HG03460 (cell line): ENCODE measurements around the gene AP2A2.

Source experiments
- ATAC-seq: cut with Tn5 transposase; IDR thresholded peaks from one replicate; pipeline ENCODE4 v1.9.1; 2021; ENCODE audit not compliant: unreplicated experiment

Gene AP2A2

DNA sequence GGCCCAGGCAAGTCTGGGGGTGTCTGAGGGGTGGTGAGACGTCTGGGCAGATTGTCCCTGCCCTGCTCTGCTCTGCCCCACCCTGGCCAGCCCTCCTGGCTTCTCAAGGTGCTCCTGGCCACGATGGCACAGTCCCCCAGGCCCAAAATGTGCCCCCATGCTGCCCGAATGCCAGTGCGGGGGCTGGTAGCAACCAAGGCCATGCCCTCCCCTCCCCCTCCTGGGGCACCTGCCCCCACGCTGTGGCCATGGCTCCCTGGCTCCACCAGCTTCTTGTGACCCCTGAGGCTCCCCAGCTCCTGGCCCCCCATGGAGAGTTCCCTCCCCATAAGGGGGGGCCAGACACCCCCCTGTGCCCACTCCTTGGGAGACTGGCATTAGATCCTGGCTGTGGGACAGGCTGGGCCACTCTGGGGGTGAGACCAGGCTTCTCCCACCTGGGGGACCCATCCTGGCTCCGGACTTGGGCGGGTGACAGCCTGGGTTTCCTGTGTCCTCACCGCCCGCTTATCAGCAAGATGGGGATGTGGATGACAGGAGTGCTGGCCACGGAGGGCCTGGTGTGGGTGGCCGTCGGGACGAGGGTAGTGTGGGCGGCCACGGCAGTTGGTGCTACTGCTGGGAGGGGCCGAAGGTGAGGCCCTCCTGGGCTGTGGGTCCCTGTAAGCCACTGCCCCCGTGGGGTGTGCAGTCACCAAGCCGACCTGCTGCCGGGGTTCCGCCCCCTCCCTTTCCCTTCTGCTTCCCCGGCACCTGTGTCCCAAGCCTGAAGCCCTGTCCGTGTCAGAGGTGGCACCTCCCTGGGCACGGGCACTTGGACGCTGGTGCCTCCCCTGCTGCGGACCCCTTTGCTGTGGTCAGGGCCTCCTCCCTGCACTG, 126.7 kb downstream of the AP2A2 start:
- ATAC-seq: no peak

DNA sequence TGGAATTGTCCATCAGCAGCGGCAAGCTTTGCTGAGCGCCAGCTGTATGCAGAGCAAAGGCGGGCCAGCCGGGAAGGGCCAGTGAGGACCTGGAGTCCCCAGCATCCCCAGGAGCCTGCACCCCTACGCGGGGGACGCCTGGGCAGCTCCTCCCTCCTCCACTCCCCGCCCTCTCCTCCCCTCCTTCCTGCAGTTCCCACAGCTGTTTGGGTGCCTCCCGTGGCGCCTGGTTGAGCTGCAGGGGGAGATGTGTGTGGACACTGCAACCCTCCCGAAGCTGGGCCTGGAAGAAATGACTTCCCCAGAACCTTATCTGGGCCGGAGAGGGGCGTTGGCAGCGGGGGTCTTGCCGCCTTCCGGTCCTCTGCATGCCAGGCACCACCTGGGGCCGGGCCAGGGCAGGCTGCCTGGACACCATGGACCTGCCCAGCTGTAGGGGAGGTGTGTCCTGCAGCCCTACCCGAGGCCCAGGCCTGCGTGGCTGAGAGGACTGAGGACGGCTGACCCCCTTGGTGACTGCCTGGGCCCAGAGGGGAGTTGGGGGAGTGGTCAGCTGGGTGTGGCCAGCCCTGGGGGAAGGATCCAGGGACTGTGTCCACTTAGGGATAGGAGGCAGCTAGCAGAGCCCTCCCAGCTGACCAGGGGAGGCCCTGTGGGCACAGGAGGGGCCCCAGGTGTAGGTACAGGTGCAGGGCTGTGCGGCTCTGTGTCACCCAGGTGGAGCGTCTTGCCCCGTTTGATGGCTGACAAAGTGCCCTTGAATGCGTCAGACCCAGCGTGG, 127.6 kb downstream of the AP2A2 start:
- no peak for ATAC-seq

DNA sequence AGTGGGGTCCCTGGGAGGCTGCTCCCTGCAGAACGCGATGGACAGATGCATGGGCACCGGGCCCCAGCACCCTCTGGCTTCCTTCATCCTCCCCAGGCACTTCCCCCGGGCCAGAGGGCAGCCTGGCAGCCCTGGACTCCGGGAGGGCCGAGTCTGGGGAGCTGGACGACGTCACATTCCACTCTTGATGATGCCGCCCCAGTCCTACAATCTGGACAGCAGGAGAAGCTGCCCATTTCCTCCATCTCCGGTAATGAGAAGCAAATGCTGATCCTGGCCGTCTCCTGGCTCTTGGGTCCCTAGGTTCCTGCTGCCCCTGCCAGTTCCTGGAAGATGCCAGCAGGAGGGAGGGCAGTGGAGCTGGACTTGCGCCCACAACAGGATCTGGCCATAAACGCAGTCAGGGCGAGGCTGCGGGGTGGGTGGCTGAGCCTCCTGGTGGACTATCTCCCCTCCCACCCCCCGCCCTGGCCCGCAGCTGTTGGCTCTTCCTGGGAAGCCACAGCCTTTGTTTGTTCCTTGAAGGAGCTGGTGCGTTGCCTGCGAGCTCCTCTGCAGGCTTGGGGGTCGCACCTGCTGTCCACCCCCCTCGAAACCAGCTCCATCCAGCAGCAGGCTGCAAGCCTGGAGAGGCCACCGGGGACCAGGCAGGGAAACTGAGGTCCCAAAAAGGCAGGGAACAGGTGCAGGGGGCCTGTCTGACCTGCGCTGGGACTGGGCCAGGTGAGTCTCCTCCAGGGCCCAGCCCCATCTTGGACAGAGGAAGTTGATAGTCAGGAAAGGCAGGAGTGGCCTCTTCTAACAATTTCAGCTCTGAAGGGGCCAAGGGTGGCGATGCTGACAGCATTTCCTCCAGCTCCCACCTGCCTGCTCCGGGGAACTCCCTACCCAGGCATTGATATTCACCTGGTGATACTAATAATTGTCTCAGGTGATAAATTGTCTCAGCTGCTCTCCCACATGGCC, 128.8 kb downstream of the AP2A2 start:
- no peak for ATAC-seq

DNA sequence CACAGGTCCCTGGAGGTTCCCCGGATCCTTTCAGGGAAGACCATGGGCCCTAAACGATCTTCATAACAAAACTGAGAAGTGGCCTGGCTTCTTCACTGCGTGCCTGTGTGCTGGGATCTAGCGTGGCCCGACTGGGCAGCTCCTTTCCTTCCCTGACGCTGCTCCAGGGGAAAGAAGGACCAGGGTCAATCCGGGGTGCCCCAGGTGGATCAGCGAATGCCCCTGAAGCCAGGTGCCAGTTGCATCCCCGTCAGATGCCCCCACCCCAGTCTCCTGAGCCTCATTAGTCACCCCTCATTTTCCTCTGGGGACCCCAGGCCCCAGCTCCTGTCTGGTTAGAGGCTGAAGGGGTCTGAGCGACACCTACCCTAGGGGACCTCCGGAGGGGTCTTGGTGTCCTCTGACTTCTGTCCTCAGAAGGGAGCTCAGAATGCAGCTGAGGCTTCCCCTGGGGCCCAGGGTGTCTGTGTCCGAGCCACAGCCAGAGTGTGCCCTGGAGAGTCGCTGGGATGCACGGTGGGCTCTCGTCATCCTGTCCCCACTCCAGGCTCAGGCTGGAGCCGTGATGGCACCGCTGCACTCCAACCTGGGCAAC, 129.5 kb downstream of the AP2A2 start:
- ATAC-seq: no peak

DNA sequence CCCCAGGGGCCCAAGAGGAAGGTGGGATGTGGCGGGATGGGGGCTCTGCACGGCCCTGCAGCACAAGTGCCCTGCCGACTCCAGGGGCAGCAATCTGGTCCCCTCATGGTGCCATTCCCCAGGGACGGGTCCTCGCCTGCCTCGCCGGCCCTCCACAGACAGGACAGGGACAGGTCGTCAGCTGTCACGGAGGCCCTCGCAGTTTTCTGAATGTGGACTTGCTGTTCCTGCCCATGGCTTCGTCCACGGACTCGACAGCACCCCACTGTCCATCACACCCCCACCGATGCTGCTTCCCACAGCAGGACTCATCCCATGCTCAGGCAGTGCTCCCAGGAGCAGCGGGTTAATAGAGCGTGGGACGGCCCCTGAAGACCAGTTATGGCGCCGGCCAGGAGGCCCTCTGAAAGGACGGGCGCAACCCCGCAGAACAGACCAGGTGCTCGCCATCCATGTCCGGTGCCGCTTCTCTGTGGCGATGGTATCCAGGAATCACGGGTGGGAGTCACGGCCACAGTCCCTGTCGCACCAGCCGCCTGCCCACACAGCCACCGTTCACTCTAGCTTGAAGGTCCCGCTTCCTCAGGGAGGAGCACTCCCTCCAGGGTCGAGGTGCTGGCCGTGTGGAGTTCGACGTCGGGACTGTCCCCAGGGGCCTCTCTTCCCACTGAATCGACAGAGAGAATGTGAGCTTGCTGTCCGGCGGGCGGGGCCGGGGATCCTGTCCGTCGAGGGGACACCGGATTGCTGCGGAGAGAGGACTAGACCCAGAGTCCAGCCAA, 130.5 kb downstream of the AP2A2 start:
- no peak for ATAC-seq

DNA sequence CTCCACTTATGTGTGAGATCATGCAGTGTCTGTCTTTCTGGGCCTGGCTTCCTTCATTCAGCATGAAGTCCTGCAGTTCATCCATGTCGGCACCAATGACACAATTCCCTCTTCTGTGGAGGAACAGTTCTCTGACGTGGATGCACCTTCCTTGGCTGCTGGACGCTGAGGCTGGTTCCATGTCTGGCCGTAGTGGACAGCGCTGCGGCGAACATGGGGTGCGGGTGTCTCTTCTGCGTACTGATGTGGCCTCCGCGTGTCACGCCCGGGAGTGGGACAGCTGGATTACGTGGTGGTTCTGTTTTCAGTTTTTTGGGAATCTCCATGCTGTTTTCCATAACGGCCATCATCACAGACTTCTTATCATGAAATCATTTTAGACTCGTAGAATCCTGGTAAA, 132.1 kb downstream of the AP2A2 start:
- no peak for ATAC-seq

DNA sequence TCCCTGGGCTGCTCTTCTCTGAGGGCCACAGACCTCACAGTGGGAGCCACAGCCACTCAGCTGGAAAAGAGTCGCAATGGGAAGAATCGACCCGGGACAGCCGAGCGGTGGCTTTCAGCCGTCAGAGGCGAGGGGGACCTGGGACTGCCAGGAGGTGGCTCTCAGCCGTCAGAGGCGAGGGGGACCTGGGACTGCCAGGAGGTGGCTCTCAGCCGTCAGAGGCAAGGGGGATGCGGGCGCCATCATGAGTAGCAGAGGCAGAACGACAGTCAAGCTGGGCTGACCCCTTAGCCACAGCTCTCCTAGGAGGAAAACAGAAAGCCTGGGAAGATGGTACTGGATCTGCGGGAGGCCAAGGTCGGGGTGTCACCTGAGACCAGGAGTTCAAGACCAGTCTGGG, 134.1 kb downstream of the AP2A2 start:
- ATAC-seq: no peak

DNA sequence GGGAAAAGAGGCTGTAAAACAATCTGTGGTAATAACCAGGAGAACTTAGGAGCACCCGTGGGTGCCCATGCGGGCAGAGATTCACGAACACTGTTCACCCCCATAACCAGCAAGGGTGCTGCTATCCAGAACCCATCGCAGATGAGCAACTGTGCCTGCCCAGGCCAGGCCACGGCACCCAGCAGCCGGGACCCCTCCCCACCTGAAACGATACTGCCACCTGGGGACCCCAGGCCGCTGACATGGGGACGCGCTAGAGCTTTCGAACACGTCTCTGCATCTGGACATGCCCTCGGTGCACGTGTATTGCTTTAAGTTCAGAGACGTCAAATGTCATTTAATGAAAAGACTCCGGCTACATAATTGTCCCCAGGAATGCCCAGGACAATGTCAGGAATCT, 134.7 kb downstream of the AP2A2 start:
- no peak for ATAC-seq

DNA sequence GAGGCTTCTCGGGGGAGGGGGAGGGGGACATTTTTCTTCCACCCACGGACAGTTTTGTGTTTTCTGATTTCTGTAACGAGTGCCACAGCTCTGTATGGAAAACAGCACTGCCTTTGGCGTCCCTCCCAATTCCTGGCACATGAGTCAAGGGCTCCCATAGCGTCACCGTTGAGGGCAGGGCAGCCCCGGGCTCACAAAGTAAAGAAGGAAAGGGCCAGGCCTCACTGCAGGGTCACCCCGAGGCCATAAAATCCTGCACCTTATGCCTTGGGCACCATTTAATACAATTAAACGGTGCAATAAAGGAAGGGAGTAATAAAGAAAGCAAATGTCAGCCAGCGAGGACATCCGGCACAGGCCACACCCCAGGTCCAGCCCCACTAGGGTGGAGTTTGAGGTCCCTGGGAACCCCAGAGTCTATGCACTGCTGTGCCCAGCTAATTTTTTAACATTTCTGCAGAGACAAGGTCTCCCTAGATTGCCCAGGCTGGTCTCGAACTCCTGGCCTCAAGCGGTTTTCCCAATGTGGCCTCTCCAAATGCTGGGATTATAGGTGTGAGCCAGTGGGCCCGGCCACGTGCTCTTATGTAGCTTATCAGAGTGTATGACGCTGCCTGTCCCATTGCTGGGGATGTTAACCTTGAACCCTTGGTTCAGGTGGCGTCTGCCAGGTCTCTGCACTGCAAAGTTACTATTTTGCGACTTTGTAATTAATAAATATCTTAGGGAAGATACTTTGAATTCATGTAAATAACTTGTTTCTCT, 135.4 kb downstream of the AP2A2 start:
- ATAC-seq: no peak
